ENCODE measurements around the gene MAD1L1.

MAD1L1 gene

GRCh38 chr7:2141021-2141410 is 91.7 kb downstream of the MAD1L1 start:
- no peak for DNase-seq (ENCODE audit: low read depth, low spot score)

- DNase-seq (ENCODE audit: low read depth, low spot score), result no peak
Measured at GRCh38 chr7:2140216-2141020, 92.3 kb downstream of the MAD1L1 start.

- DNase-seq (ENCODE audit: low read depth, low spot score), result no peak
Measured at GRCh38 chr7:2139004-2139699, 93.6 kb downstream of the MAD1L1 start.

- DNase-seq (ENCODE audit: low read depth, low spot score), result no peak
Measured at GRCh38 chr7:2138146-2138765, 94.5 kb downstream of the MAD1L1 start.

- DNase-seq (ENCODE audit: low read depth, low spot score), result no peak
Measured at GRCh38 chr7:2134740-2135139, 98.0 kb downstream of the MAD1L1 start.

GRCh38 chr7:2132243-2132642 is 100.5 kb downstream of the MAD1L1 start:
- no peak for DNase-seq (ENCODE audit: low read depth, low spot score)

GRCh38 chr7:2131800-2132199 is 100.9 kb downstream of the MAD1L1 start:
- DNase-seq (ENCODE audit: low read depth, low spot score), result no peak

GRCh38 chr7:2131341-2131740 is 101.4 kb downstream of the MAD1L1 start:
- DNase-seq (ENCODE audit: low read depth, low spot score), result no peak

- DNase-seq (ENCODE audit: low read depth, low spot score), result no peak
Measured at GRCh38 chr7:2130096-2130375, 102.7 kb downstream of the MAD1L1 start.

GRCh38 chr7:2129323-2130095 is 103.2 kb downstream of the MAD1L1 start:
- DNase-seq (ENCODE audit: low read depth, low spot score), result no peak

GRCh38 chr7:2128601-2129322 is 104.0 kb downstream of the MAD1L1 start:
- no peak for DNase-seq (ENCODE audit: low read depth, low spot score)

GRCh38 chr7:2126621-2127020 is 106.1 kb downstream of the MAD1L1 start:
- no peak for DNase-seq (ENCODE audit: low read depth, low spot score)

GRCh38 chr7:2125931-2126330 is 106.8 kb downstream of the MAD1L1 start:
- no peak for DNase-seq (ENCODE audit: low read depth, low spot score)

- no peak for DNase-seq (ENCODE audit: low read depth, low spot score)
Measured at GRCh38 chr7:2124604-2125345, 108.0 kb downstream of the MAD1L1 start.

GRCh38 chr7:2123916-2124315 is 108.8 kb downstream of the MAD1L1 start:
- DNase-seq (ENCODE audit: low read depth, low spot score), result no peak

GRCh38 chr7:2123360-2123759 is 109.4 kb downstream of the MAD1L1 start:
- DNase-seq (ENCODE audit: low read depth, low spot score), result no peak

- no peak for DNase-seq (ENCODE audit: low read depth, low spot score)
Measured at GRCh38 chr7:2122651-2123050, 110.1 kb downstream of the MAD1L1 start.

GRCh38 chr7:2120841-2121830 is 111.6 kb downstream of the MAD1L1 start:
- no peak for DNase-seq (ENCODE audit: low read depth, low spot score)

- DNase-seq (ENCODE audit: low read depth, low spot score), result no peak
Measured at GRCh38 chr7:2120251-2120660, 112.5 kb downstream of the MAD1L1 start.
